Endothelial cell (in vitro differentiated cells): ENCODE results near the gene INS. TPM values are rescaled to one million over a fixed set of nuclear protein-coding genes. Genes with fewer than 3 reads are reported as not detected.
"Not testable (repeated sequence)": the region's sequence is repeated elsewhere in the genome, so short reads cannot be mapped to it uniquely, and the experiment has no call there.

Experiments
- DNase-seq: peaks from one replicate; pipeline ENCODE4 v3.0.0; 2021; ENCODE audit warnings: low spot score
- H3K27ac Mint-ChIP-seq: one replicate; pipeline ENCODE4 v1.8.0; 2021; ENCODE audit warnings: mixed read lengths, inconsistent platforms; ENCODE audit not compliant: unreplicated experiment
- H3K27me3 Mint-ChIP-seq: one replicate; pipeline ENCODE4 v1.8.0; 2021; ENCODE audit warnings: mild to moderate bottlenecking, moderate library complexity, mixed read lengths, inconsistent platforms; ENCODE audit not compliant: unreplicated experiment
- H3K36me3 Mint-ChIP-seq: one replicate; pipeline ENCODE4 v1.8.0; 2021; ENCODE audit warnings: mild to moderate bottlenecking, low read depth, mixed read lengths, inconsistent platforms; ENCODE audit not compliant: unreplicated experiment
- H3K4me1 Mint-ChIP-seq: one replicate; pipeline ENCODE4 v1.8.0; 2021; ENCODE audit warnings: mild to moderate bottlenecking, mixed read lengths, inconsistent platforms; ENCODE audit not compliant: unreplicated experiment
- H3K4me3 Mint-ChIP-seq: one replicate; pipeline ENCODE4 v1.8.0; 2021; ENCODE audit warnings: mild to moderate bottlenecking, mixed read lengths, inconsistent platforms; ENCODE audit not compliant: unreplicated experiment
- H3K9me3 Mint-ChIP-seq: one replicate; pipeline ENCODE4 v1.8.0; 2021; ENCODE audit warnings: mixed read lengths, inconsistent platforms; ENCODE audit not compliant: unreplicated experiment
- total RNA-seq: library from RNA; stranded (reverse); fragmentation: NEBNext Ultra II Directional; extraction: Animal tissue kit (Norgen Biotek cat#: 25700); gene quantifications from one replicate; pipeline ENCODE4 v1.2.1, GENCODE V29; 2021; ENCODE audit not compliant: unreplicated experiment
- TF ChIP-seq, protein P1 (sequence below): fragments of 200-600 bp; sonication (generic); IDR thresholded peaks from one replicate; pipeline ENCODE4 v1.5.0; 2021; ENCODE audit warnings: antibody characterized with exemption; ENCODE audit not compliant: unreplicated experiment

The INS gene
- total RNA-seq, 1 donor from 2014 or later = not detected

- no peak overlapping the region for H3K4me3 Mint-ChIP-seq
- TF ChIP-seq, protein P1, sequence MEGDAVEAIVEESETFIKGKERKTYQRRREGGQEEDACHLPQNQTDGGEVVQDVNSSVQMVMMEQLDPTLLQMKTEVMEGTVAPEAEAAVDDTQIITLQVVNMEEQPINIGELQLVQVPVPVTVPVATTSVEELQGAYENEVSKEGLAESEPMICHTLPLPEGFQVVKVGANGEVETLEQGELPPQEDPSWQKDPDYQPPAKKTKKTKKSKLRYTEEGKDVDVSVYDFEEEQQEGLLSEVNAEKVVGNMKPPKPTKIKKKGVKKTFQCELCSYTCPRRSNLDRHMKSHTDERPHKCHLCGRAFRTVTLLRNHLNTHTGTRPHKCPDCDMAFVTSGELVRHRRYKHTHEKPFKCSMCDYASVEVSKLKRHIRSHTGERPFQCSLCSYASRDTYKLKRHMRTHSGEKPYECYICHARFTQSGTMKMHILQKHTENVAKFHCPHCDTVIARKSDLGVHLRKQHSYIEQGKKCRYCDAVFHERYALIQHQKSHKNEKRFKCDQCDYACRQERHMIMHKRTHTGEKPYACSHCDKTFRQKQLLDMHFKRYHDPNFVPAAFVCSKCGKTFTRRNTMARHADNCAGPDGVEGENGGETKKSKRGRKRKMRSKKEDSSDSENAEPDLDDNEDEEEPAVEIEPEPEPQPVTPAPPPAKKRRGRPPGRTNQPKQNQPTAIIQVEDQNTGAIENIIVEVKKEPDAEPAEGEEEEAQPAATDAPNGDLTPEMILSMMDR = no peak
- H3K27me3 Mint-ChIP-seq = peaks cover 16% of the 10 kb centered on the region
- peaks cover 5% of the 10 kb centered on the region for H3K36me3 Mint-ChIP-seq
- DNase-seq = no peak
- no peak overlapping the region for H3K27ac Mint-ChIP-seq
- no peaks in the 10 kb centered on the region for H3K4me1 Mint-ChIP-seq
- no peaks in the 10 kb centered on the region for H3K9me3 Mint-ChIP-seq
These were observed 31.7 kb downstream of the INS start for GRCh38 chr11:2129308-2129698.

- H3K27me3 Mint-ChIP-seq = peaks cover 16% of the 10 kb centered on the region
- no peaks in the 10 kb centered on the region for H3K9me3 Mint-ChIP-seq
- H3K4me3 Mint-ChIP-seq = no peak overlapping the region
- H3K27ac Mint-ChIP-seq = peak overlapping the region; percentile 14
- TF ChIP-seq, protein P1 = no peak
- no peak for DNase-seq
- peaks cover 5% of the 10 kb centered on the region for H3K36me3 Mint-ChIP-seq
- no peaks in the 10 kb centered on the region for H3K4me1 Mint-ChIP-seq
These were observed 32.3 kb downstream of the INS start for GRCh38 chr11:2128511-2129307.

- DNase-seq = no peak
- H3K4me1 Mint-ChIP-seq = no peaks in the 10 kb centered on the region
- peaks cover 5% of the 10 kb centered on the region for H3K36me3 Mint-ChIP-seq
- H3K9me3 Mint-ChIP-seq = no peaks in the 10 kb centered on the region
- peaks cover 18% of the 10 kb centered on the region for H3K27me3 Mint-ChIP-seq
- no peak overlapping the region for H3K4me3 Mint-ChIP-seq
- TF ChIP-seq, protein P1 = no peak
- H3K27ac Mint-ChIP-seq = no peak overlapping the region
These were observed 32.9 kb downstream of the INS start for GRCh38 chr11:2128130-2128510.

GRCh38 chr11:2127482-2128129 lies 33.4 kb downstream of the INS start:
- Mint-ChIP-seq H3K4me1 (no peaks in the 10 kb centered on the region), H3K4me3 (no peak overlapping the region), H3K36me3 (peaks cover 5% of the 10 kb centered on the region), H3K27ac (no peak overlapping the region), H3K27me3 (peaks cover 18% of the 10 kb centered on the region), H3K9me3 (no peaks in the 10 kb centered on the region)
- no peak for DNase-seq
- TF ChIP-seq, protein P1 = no peak

DNA sequence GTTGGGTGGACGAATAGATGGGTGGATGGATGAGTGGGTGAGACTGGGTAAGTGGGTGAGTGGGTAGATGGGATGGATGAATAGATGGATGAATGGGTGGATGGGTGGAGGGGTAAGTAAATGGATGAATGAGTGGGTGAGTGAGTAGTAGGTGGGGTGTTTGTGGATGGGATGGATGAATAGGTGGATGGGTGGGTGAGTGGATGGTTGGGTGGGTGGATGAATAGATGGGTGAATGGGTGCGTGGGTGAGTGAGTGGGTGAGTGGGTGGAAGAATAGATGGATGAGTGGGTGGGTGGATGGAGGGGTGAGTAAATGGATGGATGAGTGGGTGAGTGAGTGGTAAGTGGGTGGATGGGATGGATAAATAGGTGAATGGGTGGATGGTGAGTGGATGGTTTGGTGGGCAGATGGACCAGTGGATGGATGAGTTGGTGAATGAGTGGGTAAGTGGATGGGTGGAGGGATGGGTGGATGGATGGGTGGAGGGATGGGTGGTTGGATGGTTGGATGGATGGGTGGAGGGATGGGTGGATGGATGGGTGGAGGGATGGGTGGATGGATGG lies 34.4 kb downstream of the INS start:
- no peak for DNase-seq
- no peaks in the 10 kb centered on the region for H3K9me3 Mint-ChIP-seq
- no peak overlapping the region for H3K27ac Mint-ChIP-seq
- no peaks in the 10 kb centered on the region for H3K4me1 Mint-ChIP-seq
- H3K36me3 Mint-ChIP-seq = peaks cover 5% of the 10 kb centered on the region
- peaks cover 18% of the 10 kb centered on the region for H3K27me3 Mint-ChIP-seq
- TF ChIP-seq, protein P1 = no peak
- H3K4me3 Mint-ChIP-seq = no peak overlapping the region

- not testable (repeated sequence) for H3K9me3 Mint-ChIP-seq, H3K27ac Mint-ChIP-seq, H3K36me3 Mint-ChIP-seq, H3K27me3 Mint-ChIP-seq, DNase-seq, H3K4me3 Mint-ChIP-seq, H3K4me1 Mint-ChIP-seq
These were observed 36.1 kb downstream of the INS start for GRCh38 chr11:2124736-2125484.
